ENCODE measurements around the gene ARL6IP5. TPM values are rescaled to one million over a fixed set of nuclear protein-coding genes. Genes with fewer than 3 reads are reported as not detected.

ARL6IP5 gene
- total RNA-seq, 1 experiment from 2014 or later, result 30.0 TPM

DNA sequence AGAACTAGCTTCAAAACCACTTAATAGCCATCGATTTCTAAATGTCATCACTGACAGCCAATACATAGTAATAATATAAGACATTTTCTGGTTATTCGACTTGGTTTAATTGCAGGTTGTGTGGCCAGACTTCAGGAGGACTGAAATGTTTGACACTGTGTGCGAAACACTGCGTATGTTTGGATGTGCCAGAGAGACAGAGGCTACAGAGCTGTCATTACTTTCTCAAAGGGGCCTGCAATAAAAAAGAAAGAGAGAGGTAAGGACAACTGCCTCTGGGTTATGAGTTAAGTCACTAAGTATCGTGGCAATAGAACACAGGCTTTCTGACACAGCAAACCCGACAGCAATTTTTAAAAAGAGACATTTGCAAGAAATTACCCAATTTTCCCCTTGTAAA, 36.8 kb downstream of the ARL6IP5 start:
- Histone ChIP-seq H2AFZ (ENCODE audit: low read depth, low read length, poor library complexity, severe bottlenecking) (peak overlapping the region; percentile 87), H4K20me1 (ENCODE audit: insufficient read depth) (no peaks in the 10 kb centered on the region), H3K4me2 (ENCODE audit: low read length) (no peak overlapping the region), H3K4me3 (replicated peaks in 1 of 2; ENCODE audit: low read depth in 1 of 2, low read length in 2 of 2) (no peak overlapping the region), H3K9me3 (ENCODE audit: control insufficient read depth in 1 of 2, insufficient read depth in 1 of 2, low read depth in 1 of 2, low read length in 2 of 2) (no peaks in the 10 kb centered on the region), H3K9ac (ENCODE audit: low read length) (no peak overlapping the region), H3K27ac (ENCODE audit: low read depth, low read length) (no peak overlapping the region), H3K36me3 (ENCODE audit: control insufficient read depth in 1 of 2, insufficient read depth in 2 of 2, low read length in 2 of 2) (no peaks in the 10 kb centered on the region), H3K79me2 (ENCODE audit: insufficient read depth, low read length) (no peaks in the 10 kb centered on the region), H3K9me2 (ENCODE audit: insufficient read depth) (no peaks in the 10 kb centered on the region), H3K4me1 (ENCODE audit: control insufficient read depth in 1 of 2, insufficient read depth in 2 of 2, low read length in 2 of 2) (peaks cover 0 to 11% of the 10 kb centered on the region in 2 experiments; a peak in 3 of 4 replicates), H3K27me3 (ENCODE audit: insufficient read depth, low read length) (no peaks in the 10 kb centered on the region)
- intact Hi-C loops (cut with micrococcal nuclease), result loop anchor here (1.0 to 5.0 kb wide), 5 partner anchors 40 to 826 kb away; no protein-coding TSS in a partner anchor
- TF ChIP-seq POLR2A (IDR thresholded peaks at IDR 0.05; ENCODE audit: borderline replicate concordance, extremely low read depth, insufficient read depth, insufficient read length), result no peak
- ATAC-seq, result no peak
- BruUV-seq (replicated peaks), result no TSS peak
- no peak for DNase-seq (ENCODE audit: low read depth, low spot score)
- ChIA-PET RAD21 (ENCODE audit: low non-redundant PET in 1 of 2, low total read pairs in 2 of 2, uncharacterized antibody in 2 of 2, unreplicated experiment in 2 of 2) (interaction anchor here (0.8 to 1.6 kb wide), 2 partner anchors 40 to 185 kb away, joined by 3 to 6 read pairs; no protein-coding TSS in a partner anchor), POLR2A (no interaction called here), CTCF (interaction anchor here (0.6 to 3.2 kb wide), 22 partner anchors 8 to 550 kb away, joined by 3 to 18 read pairs (median 4); no protein-coding TSS in a partner anchor)

DNA sequence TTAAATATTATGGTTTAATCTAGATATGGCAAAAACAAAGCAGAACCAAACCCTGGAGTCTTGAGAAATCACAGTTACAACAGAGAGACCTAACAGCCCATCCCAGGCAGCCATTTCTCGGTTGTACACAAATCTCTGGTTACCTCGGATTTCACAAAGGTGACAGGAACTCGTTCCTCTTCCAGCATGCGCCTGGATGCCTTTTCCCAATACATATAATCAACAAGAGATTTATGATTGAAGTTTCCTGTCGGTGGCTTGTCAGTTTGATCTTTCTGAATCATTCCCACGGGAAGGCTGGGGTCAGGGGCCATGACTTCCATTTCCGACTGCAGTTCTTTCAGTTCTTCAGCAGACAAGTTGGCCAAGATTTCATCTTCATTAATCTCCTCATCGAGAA, 37.2 kb downstream of the ARL6IP5 start:
- no peak overlapping the region for H3K27ac ChIP-seq (ENCODE audit: low read depth, low read length)
- no peaks in the 10 kb centered on the region for H3K79me2 ChIP-seq (ENCODE audit: insufficient read depth, low read length)
- intact Hi-C loops (cut with micrococcal nuclease), result loop anchor here (1.0 to 5.0 kb wide), 5 partner anchors 39 to 825 kb away; no protein-coding TSS in a partner anchor
- no peaks in the 10 kb centered on the region for H3K9me2 ChIP-seq (ENCODE audit: insufficient read depth)
- POLR2A ChIA-PET, result interaction anchor here (1.4 kb wide), 1 partner anchor 9 kb away, joined by 3 read pairs; no protein-coding TSS in a partner anchor
- H3K4me3 ChIP-seq (replicated peaks in 1 of 2; ENCODE audit: low read depth in 1 of 2, low read length in 2 of 2), result no peak overlapping the region
- peak overlapping the region; percentile 27; the same call in 1 of the 2 replicates for H3K4me2 ChIP-seq (ENCODE audit: low read length)
- no peaks in the 10 kb centered on the region for H4K20me1 ChIP-seq (ENCODE audit: insufficient read depth)
- H3K27me3 ChIP-seq (ENCODE audit: insufficient read depth, low read length), result no peaks in the 10 kb centered on the region
- DNase-seq (ENCODE audit: low read depth, low spot score), result no peak
- peaks cover 0 to 6% of the 10 kb centered on the region in 2 experiments; a peak in 1 of 4 replicates for H3K4me1 ChIP-seq (ENCODE audit: control insufficient read depth in 1 of 2, insufficient read depth in 2 of 2, low read length in 2 of 2)
- TF ChIP-seq POLR2A (IDR thresholded peaks at IDR 0.05; ENCODE audit: borderline replicate concordance, extremely low read depth, insufficient read depth, insufficient read length) (no peak), EZH2 (IDR thresholded peaks at IDR 0.05) (no peak), EGR1 (IDR thresholded peaks at IDR 0.05; ENCODE audit: low read depth) (no peak), EZH2phosphoT487 (IDR thresholded peaks at IDR 0.05; ENCODE audit: borderline replicate concordance) (no peak), TCF7L2 (IDR thresholded peaks at IDR 0.05; ENCODE audit: borderline replicate concordance, extremely low read depth, insufficient read depth, insufficient read length) (no peak), JUND (IDR thresholded peaks at IDR 0.05) (no peak), POLR2AphosphoS5 (IDR thresholded peaks at IDR 0.05; ENCODE audit: low read depth, low read length) (no peak), CBX3 (IDR thresholded peaks at IDR 0.05; ENCODE audit: low read depth) (no peak), ZFX (IDR thresholded peaks at IDR 0.05) (no peak), YY1 (IDR thresholded peaks at IDR 0.05; ENCODE audit: extremely low read depth, insufficient replicate concordance, low read depth, low read length) (no peak), SP1 (IDR thresholded peaks at IDR 0.05; ENCODE audit: low read depth) (no peak)
- TF ChIP-seq, protein P1, sequence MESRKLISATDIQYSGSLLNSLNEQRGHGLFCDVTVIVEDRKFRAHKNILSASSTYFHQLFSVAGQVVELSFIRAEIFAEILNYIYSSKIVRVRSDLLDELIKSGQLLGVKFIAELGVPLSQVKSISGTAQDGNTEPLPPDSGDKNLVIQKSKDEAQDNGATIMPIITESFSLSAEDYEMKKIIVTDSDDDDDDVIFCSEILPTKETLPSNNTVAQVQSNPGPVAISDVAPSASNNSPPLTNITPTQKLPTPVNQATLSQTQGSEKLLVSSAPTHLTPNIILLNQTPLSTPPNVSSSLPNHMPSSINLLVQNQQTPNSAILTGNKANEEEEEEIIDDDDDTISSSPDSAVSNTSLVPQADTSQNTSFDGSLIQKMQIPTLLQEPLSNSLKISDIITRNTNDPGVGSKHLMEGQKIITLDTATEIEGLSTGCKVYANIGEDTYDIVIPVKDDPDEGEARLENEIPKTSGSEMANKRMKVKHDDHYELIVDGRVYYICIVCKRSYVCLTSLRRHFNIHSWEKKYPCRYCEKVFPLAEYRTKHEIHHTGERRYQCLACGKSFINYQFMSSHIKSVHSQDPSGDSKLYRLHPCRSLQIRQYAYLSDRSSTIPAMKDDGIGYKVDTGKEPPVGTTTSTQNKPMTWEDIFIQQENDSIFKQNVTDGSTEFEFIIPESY (IDR thresholded peaks at IDR 0.05; ENCODE audit: extremely low read depth, insufficient replicate concordance, low read length), result no peak
- TF ChIP-seq, protein P2, sequence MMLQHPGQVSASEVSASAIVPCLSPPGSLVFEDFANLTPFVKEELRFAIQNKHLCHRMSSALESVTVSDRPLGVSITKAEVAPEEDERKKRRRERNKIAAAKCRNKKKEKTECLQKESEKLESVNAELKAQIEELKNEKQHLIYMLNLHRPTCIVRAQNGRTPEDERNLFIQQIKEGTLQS (IDR thresholded peaks at IDR 0.05), result no peak
- ATAC-seq, result no peak
- no peak overlapping the region for H3K9ac ChIP-seq (ENCODE audit: low read length)
- RAD21 ChIA-PET (ENCODE audit: low non-redundant PET in 1 of 2, low total read pairs in 2 of 2, uncharacterized antibody in 2 of 2, unreplicated experiment in 2 of 2), result interaction anchor here in 1 of 2 experiments (1.6 kb wide), 1 partner anchor 184 kb away, joined by 6 read pairs; no protein-coding TSS in a partner anchor
- no TSS peak for BruUV-seq (replicated peaks)
- H3K9me3 ChIP-seq (ENCODE audit: control insufficient read depth in 1 of 2, insufficient read depth in 1 of 2, low read depth in 1 of 2, low read length in 2 of 2), result no peaks in the 10 kb centered on the region
- peak overlapping the region; percentile 87 for H2AFZ ChIP-seq (ENCODE audit: low read depth, low read length, poor library complexity, severe bottlenecking)
- H3K36me3 ChIP-seq (ENCODE audit: control insufficient read depth in 1 of 2, insufficient read depth in 2 of 2, low read length in 2 of 2), result no peaks in the 10 kb centered on the region
- CTCF ChIA-PET, result interaction anchor here (0.9 to 3.2 kb wide), 10 partner anchors 8 to 550 kb away, joined by 3 to 18 read pairs (median 4); no protein-coding TSS in a partner anchor

Measured in HCT116 (cell line).